ENCODE measurements around the gene IMMP2L.
A peak's percentile ranks its signal among the peaks of the same experiment; 100 is the strongest.

Gene IMMP2L

DNA sequence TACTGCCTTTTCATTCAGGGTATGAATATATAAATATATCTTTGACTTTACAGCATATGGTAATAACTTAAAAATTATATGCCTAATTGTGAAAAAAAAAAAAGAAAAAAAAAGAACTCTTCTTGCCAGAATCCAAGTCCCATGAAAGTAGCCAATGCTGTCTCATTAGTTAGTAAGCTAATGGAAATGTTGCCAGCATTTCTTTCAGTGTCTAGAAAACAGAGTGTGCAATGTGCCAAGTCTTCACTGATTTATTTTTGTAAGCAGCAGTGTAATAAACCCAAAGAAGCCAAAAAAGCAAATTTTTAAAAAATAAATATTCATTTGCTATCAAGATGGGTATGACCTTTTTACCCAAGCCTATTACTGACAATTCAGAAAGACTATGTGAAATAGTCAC lies 502.5 kb downstream of the IMMP2L start:
- no peak for DNase-seq

DNA sequence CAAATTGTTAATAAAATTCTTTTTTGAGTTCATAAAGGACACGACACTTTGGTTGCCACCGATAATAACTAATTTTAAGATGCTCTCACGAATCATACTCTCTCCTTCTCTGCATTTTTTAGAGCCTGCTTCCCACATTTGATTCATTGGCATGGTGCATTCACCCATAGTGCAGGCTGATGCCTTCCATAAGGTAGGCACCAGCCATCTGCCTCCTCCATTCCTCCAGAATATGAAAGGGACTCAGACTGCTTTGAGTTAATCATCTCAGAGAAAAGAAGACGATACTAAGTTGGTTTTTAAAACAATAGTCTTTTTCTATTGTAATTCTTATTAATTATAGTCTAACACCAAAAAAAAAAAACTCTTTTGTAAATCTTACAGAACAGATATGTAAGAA lies 505.2 kb downstream of the IMMP2L start:
- no peak for DNase-seq

GRCh38 chr7:111056371-111056770 lies 505.9 kb downstream of the IMMP2L start:
- DNase-seq, result no peak

DNA sequence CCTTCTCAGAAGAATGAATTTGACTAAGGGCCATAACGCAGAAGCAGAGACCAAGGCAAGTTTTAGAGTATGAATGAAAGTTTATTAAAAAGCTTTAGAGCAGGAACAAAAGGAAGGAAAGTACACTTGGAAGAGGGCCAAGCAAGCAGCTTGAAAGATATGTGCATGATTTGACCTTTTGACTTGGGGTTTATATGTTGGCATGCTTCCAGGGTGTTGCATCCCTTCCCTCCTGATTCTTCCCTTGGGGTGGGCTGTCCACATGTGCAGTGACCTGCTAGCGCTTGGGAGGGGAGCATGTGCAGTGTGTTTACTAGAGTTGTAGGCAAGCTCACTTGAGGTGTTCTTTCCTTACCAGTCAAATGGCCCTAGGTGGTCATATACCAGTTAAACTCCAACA lies 509.3 kb downstream of the IMMP2L start:
- DNase-seq, result no peak

DNA sequence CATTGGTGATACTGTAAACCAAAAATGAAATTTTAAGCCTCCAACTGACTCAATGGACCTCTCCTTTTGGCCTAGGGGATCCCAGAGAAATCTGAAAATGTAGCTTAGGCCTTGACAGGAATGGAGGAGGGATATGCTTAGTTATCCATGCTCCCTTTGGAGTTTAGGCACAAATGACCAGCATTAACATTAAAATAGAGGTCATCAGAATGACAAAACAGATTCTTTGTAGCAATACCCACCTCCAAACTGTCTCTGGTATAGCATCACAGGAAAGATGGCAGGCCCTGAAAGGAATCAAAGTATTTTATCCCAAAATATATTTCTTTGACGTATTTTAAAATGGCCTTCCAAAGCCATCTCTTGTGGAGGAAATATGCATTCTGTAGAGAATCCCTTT lies 510.5 kb downstream of the IMMP2L start:
- no peak for DNase-seq

DNA sequence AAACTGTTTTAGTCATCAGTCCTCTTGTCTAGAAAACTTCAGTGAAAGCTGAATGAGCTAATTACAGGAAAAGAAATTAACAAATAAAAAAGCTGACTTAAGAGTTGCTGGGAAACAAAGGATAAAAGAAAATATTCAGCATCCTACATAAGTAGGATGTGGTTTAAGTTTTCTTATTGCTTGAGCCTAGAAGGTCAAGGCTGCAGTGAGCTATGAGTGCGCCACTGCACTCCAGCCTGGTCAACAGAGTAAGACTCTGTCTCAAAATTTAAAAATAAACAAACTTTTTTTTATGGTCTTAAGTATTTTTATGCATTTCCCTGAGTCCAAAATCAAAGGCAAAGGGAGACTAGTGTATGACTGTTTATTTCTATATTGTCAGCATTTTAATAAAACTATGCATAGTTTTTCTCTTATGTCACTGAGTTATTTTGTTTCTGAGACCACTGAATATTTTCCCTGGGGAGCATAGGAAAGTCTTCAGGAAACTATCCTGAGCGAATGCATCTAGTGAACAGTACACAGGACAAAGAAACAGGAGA lies 511.3 kb downstream of the IMMP2L start:
- DNase-seq, result no peak

DNA sequence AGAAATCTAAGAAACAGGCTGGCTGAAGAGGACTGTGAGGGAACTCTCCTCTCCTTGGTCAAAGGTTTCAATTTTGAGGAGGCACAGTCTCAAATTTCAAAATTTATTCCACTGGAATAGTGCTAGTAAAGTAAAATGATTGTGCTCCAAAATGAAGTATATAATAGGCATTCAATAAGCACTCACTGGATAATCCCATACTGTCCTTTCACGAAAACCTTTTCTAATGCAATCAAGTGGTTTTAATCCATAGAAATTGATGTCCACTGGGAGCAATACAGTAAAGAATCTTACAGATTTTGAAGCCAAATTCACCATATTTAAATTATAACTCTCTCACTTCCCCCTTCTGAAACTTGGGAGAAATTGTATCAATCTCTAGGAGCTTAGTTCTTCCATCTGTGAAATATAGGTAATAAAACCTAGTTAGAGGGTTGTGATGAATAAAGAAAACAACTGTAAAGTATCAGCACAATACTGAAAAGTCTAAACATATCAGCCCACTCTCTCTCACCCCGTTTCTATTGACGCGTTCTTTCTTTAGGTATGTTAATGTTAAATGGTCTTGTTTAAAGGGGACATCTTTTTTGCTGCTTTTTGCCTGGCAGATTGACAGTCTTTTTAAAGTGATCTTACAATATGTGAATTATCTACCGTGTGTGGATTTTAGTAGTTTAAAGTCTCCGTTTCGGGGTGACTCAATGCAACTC lies 512.2 kb downstream of the IMMP2L start:
- DNase-seq, result no peak

DNA sequence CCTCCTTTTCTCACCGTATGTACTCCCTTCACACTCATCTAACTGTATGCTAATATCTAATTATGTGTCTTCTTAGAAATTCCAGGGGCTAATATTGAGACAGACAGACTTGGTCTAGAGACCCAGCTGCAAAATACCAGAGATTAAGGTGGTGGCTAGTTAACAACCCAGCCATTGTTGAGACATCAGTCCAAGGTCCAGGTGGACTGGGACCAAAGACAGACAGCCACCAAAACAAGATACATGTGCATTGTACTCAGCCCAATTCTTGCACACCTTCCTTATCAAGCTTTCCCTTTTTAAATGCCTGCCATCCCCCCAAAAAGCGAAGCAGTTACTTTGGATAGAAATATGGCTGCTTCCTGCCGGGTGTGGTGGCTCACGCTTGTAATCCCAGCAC lies 514.7 kb downstream of the IMMP2L start:
- no peak for DNase-seq

DNA sequence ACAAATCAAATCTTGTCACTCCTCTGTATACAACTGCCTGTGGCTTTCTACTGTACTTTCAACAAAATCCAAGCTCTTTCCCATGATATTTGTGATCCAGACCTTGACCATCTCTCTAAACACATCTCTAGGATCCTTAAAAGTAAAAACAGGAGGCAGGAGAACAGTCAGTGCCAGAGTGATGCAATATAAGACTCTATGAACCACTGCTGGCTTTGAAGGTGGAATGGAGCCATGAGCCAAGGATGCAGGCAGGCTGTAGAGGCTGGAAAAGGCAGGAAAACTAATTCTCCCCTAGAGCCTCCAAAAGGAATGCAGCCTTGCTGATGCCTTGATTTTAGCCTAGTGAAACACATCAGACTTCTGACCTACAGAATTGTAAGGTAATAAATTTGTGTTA lies 516.8 kb downstream of the IMMP2L start:
- no peak for DNase-seq

DNA sequence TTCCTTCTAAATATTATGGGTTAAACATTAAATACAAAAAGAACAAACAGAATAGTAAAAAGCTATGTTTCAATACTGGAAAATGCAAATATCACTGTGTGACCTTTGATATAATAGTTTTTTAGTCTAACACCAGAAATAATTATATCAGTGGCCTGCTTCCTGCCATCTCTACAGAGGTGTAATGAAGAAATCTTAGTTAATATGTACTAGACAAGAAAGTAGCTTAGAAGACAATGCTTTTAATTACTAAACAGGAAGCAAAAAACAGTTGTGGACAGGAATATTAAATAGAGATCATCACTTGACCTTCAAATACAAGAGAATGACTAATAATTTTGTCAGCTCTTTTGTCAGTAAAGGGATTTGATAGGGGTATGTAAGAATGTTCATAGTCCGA lies 518.7 kb downstream of the IMMP2L start:
- DNase-seq, result no peak

DNA sequence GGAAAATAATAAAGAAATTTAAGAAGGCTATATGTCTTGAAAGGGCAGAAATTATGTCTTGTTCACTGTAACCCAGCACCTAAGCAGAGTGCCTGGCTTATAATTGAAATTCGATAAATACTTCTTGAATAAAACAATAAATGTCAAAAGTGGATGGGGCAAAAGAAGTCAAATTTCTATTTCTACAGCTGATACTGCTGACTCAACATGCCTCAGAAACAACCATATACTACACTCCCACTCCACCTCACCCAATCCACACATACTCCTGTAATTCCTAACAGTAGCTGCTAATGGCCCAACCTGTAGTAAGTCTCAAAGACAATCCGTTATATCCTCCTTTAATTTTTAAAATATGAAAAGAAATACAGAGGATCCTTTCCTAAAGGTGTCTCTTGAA lies 519.5 kb downstream of the IMMP2L start:
- no peak for DNase-seq

GRCh38 chr7:111041577-111041976 lies 520.7 kb downstream of the IMMP2L start:
- peak; percentile 79 for DNase-seq

DNA sequence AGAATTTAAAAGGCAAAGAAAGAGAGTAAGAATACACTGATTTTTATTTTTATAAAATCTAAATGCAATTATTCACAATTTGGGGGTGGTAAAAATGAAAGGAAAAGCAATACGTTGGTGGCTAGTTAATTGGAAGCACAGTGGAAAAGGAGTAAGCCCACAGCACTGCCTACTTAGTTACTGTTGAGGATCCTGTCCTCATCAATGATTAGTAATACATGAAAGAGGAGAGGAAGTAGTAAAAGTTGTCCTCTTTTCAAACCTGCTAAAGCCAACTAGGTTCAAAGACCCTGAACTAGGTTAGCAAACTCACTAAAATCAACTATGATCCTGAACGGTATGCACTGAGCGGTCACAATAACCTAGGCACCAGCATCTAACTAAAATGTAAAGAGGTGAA lies 524.1 kb downstream of the IMMP2L start:
- DNase-seq, result no peak

- DNase-seq, result no peak
These were observed 530.4 kb downstream of the IMMP2L start for GRCh38 chr7:111031916-111032315.

DNA sequence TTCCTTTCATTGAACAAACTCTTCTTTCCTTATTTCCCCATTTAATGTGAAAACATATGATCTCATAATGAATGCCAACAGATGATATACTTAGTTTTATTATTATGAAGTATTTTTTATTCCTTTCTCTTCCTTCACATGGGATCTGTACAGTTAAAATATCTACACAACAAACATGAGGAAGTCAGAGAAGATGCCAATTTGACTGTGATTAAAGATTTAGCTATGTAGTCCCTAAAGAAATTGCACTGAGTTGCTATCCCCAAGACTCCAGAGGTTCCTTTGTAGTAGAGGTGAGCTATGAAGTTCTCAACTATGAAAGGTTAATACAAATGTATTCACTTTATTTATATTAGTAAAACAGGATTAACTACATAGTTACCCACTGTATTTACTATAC lies 532.0 kb downstream of the IMMP2L start:
- DNase-seq, result no peak

- peak; percentile 78 for DNase-seq
These were observed 532.6 kb downstream of the IMMP2L start for GRCh38 chr7:111029574-111030251.

GRCh38 chr7:111029141-111029572 lies 533.1 kb downstream of the IMMP2L start:
- no peak for DNase-seq

- DNase-seq, result no peak
These were observed 534.9 kb downstream of the IMMP2L start for GRCh38 chr7:111027396-111027795.

DNA sequence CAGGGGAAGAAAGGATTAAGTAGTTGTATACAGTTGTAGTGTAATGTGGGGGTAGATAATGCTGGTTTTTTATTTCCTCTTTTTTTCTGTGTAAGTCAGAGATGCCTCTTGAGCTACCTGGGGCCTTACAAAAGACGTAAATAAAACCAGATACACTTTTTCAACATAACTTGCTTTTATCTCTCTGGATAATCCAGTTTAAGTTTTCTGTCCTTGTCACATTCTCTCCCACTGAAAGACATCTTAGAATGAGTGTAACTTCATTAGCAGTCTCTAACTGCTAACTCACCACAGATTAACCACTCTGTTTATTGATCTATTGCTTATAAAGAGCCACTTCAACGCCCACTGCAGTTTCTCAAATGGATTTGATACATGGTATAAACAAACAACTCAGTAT lies 535.5 kb downstream of the IMMP2L start:
- DNase-seq, result no peak

GRCh38 chr7:111026343-111026742 lies 535.9 kb downstream of the IMMP2L start:
- no peak for DNase-seq

GRCh38 chr7:111025006-111025405 lies 537.3 kb downstream of the IMMP2L start:
- no peak for DNase-seq

- DNase-seq, result no peak
These were observed 543.1 kb downstream of the IMMP2L start for GRCh38 chr7:111018960-111019736.

DNA sequence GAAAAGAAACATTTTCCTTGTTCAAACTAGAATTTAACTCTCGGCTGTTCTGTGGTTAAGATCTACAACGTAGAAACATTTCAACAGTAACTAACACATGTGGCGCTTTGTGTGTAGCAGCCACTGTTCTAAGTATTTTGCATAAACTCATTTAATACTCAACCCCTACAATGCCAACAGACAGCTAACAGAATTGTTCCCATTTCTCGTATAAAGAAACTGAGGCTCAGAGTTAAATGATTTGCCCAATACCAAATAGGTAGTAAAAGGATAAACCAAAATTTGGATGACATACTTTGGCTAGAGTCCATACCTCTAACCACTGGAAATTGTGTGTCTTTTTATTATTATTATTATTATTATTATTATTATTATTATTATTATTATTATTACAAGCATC lies 543.8 kb downstream of the IMMP2L start:
- no peak for DNase-seq

DNA sequence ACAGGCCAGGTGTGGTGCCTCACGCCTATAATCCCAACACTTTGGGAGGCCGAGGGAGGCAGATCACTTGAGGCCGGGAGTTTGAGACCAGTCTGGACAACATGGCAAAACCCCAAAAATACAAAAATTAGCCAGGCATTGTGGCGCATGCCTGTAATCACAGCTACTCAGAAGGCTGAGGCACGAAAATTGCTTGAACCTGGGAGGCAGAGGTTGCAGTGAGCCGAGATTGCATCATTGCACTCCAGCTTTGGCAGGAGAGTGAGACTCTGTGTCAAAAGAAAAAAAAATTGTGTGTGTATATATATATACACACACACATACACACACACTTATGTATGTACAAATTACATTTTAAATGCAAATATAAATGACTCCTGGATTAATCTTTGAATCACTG lies 548.2 kb downstream of the IMMP2L start:
- DNase-seq, result no peak
